ENCODE measurements around the gene ABCC1. TPM values are rescaled to one million over a fixed set of nuclear protein-coding genes. Genes with fewer than 3 reads are reported as not detected.

ABCC1 gene
- total and polyA plus RNA-seq, 2 donors (not counting 1 experiment from before 2014, with no cell fraction given): 54.1 to 178 TPM

DNA sequence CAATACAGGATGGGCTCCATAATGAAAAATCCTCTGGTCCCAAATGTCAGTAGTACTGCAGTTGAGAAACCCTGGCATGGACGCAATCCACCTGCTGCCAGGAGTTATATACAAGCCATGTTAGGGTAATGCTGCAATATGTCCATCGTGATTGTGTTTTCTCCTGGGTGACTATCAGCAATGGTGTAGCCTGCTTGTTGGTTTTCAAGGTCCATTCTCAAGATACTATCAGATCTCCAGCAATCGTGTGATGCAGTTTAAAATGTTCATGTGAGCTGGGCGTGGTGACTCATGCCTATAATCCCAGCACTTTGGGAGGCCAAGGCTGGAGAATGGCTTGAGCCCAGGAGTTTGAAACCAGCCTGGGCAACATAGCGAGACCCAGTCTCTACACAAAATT, 24.0 kb downstream of the ABCC1 start:
- DNase-seq (ENCODE audit: low read depth in 2 of 2): no peak
- TF ChIP-seq CTCF (conservative IDR thresholded peaks at IDR 0.05 in 1 of 2, IDR thresholded peaks at IDR 0.05 in 1 of 2; ENCODE audit: low read depth in 1 of 2, low read length in 2 of 2): no peak
- no peak for TF ChIP-seq EZH2 (IDR thresholded peaks at IDR 0.05; ENCODE audit: low read length, missing control alignments)
- no peak overlapping the region for H3K27ac ChIP-seq (ENCODE audit: insufficient read depth, low read length)
- H4K20me1 ChIP-seq (ENCODE audit: control insufficient read depth, extremely low read depth, insufficient read depth, low read length): no peaks in the 10 kb centered on the region
- H3K36me3 ChIP-seq (ENCODE audit: control insufficient read depth, insufficient read depth, low read length): peaks cover 4% of the 10 kb centered on the region
- H3K79me2 ChIP-seq (ENCODE audit: control insufficient read depth, insufficient read depth, low read length): peaks cover 97% of the 10 kb centered on the region
- H3K9me3 ChIP-seq (ENCODE audit: control insufficient read depth, insufficient read depth, low read depth, low read length): no peaks in the 10 kb centered on the region
- no peak overlapping the region for H3K9ac ChIP-seq (ENCODE audit: insufficient read depth, low read length)
- no peak overlapping the region for H3K4me2 ChIP-seq (ENCODE audit: extremely low read depth, insufficient read depth, low read length)
- H2AFZ ChIP-seq (ENCODE audit: low read length): no peak overlapping the region
- H3K27me3 ChIP-seq (ENCODE audit: control insufficient read depth, insufficient read depth, low read length): no peaks in the 10 kb centered on the region
- H3K4me3 ChIP-seq (replicated peaks in 1 of 4; ENCODE audit: control extremely low read depth in 1 of 4, insufficient read depth in 1 of 4, low read depth in 3 of 4, low read length in 4 of 4): no peak overlapping the region
- peaks cover 18% of the 10 kb centered on the region for H3K4me1 ChIP-seq (ENCODE audit: control insufficient read depth, extremely low read depth, insufficient read depth, low read length)

GRCh38 chr16:15974057-15974456, 24.6 kb downstream of the ABCC1 start:
- Histone ChIP-seq H3K36me3 (ENCODE audit: control insufficient read depth, insufficient read depth, low read length) (peaks cover 4% of the 10 kb centered on the region), H3K9ac (ENCODE audit: insufficient read depth, low read length) (no peak overlapping the region), H3K4me2 (ENCODE audit: extremely low read depth, insufficient read depth, low read length) (no peak overlapping the region), H3K4me3 (replicated peaks in 1 of 4; ENCODE audit: control extremely low read depth in 1 of 4, insufficient read depth in 1 of 4, low read depth in 3 of 4, low read length in 4 of 4) (no peak overlapping the region), H3K27me3 (ENCODE audit: control insufficient read depth, insufficient read depth, low read length) (no peaks in the 10 kb centered on the region), H3K27ac (ENCODE audit: insufficient read depth, low read length) (no peak overlapping the region), H4K20me1 (ENCODE audit: control insufficient read depth, extremely low read depth, insufficient read depth, low read length) (no peaks in the 10 kb centered on the region), H2AFZ (ENCODE audit: low read length) (no peak overlapping the region), H3K4me1 (ENCODE audit: control insufficient read depth, extremely low read depth, insufficient read depth, low read length) (peaks cover 18% of the 10 kb centered on the region), H3K79me2 (ENCODE audit: control insufficient read depth, insufficient read depth, low read length) (peaks cover 96% of the 10 kb centered on the region), H3K9me3 (ENCODE audit: control insufficient read depth, insufficient read depth, low read depth, low read length) (no peaks in the 10 kb centered on the region)
- DNase-seq (ENCODE audit: low read depth in 2 of 2): no peak
- TF ChIP-seq EZH2 (IDR thresholded peaks at IDR 0.05; ENCODE audit: low read length, missing control alignments) (no peak), CTCF (conservative IDR thresholded peaks at IDR 0.05 in 1 of 2, IDR thresholded peaks at IDR 0.05 in 1 of 2; ENCODE audit: low read depth in 1 of 2, low read length in 2 of 2) (no peak)

DNA sequence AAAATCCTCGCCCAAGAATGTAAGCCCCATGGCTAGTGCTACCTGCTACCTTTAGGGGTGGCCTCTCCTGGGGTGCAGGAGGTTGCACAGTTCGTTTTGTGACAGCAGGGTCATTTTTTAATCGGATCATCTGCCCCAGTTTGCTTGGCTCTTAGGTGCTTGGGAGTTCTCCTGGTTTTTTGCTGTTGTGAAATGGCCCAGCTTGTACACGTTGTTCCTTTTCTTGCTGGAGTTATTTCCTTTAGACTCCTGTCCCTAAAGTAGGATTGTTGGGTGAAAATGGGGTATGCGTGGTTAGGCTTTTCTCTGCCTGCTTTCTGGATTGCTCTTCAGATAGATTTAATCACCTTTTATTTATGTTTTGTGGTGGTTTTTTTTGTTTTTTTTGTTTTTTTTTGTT, 25.8 kb downstream of the ABCC1 start:
- peaks cover 96% of the 10 kb centered on the region for H3K79me2 ChIP-seq (ENCODE audit: control insufficient read depth, insufficient read depth, low read length)
- no peak overlapping the region for H3K4me2 ChIP-seq (ENCODE audit: extremely low read depth, insufficient read depth, low read length)
- DNase-seq (ENCODE audit: low read depth in 2 of 2): no peak
- no peaks in the 10 kb centered on the region for H3K27me3 ChIP-seq (ENCODE audit: control insufficient read depth, insufficient read depth, low read length)
- H3K4me3 ChIP-seq (replicated peaks in 1 of 4; ENCODE audit: control extremely low read depth in 1 of 4, insufficient read depth in 1 of 4, low read depth in 3 of 4, low read length in 4 of 4): no peak overlapping the region
- no peak overlapping the region for H2AFZ ChIP-seq (ENCODE audit: low read length)
- H4K20me1 ChIP-seq (ENCODE audit: control insufficient read depth, extremely low read depth, insufficient read depth, low read length): no peaks in the 10 kb centered on the region
- no peak for TF ChIP-seq CTCF (conservative IDR thresholded peaks at IDR 0.05 in 1 of 2, IDR thresholded peaks at IDR 0.05 in 1 of 2; ENCODE audit: low read depth in 1 of 2, low read length in 2 of 2)
- TF ChIP-seq EZH2 (IDR thresholded peaks at IDR 0.05; ENCODE audit: low read length, missing control alignments): no peak
- peaks cover 2% of the 10 kb centered on the region for H3K36me3 ChIP-seq (ENCODE audit: control insufficient read depth, insufficient read depth, low read length)
- no peak overlapping the region for H3K27ac ChIP-seq (ENCODE audit: insufficient read depth, low read length)
- H3K9me3 ChIP-seq (ENCODE audit: control insufficient read depth, insufficient read depth, low read depth, low read length): no peaks in the 10 kb centered on the region
- peaks cover 18% of the 10 kb centered on the region for H3K4me1 ChIP-seq (ENCODE audit: control insufficient read depth, extremely low read depth, insufficient read depth, low read length)
- no peak overlapping the region for H3K9ac ChIP-seq (ENCODE audit: insufficient read depth, low read length)
